AG04450 (cell line): Measurements from ENCODE around the gene SUMO2. TPM values are rescaled to one million over a fixed set of nuclear protein-coding genes. Genes with fewer than 3 reads are reported as not detected.

Source experiments
- CTCF ChIA-PET: fragments of 300-600, 350-600 bp; formaldehyde crosslinking; extraction: SDS; loops from one replicate; lab custom pipeline; 2022; ENCODE audit warnings: antibody characterized with exemption, inconsistent platforms; lab: Charles Lee
- POLR2A ChIA-PET: fragments of 350-600 bp; formaldehyde crosslinking; extraction: SDS; loops from one replicate; lab custom pipeline; 2021; ENCODE audit warnings: antibody characterized with exemption, inconsistent platforms; lab: Yijun Ruan, JAX
- DNase-seq: peaks from one replicate; pipeline ENCODE4 v3.0.0-alpha.2; 2011; ENCODE audit warnings: low read depth, low spot score
- H3K27ac ChIP-seq: one replicate; pipeline ENCODE4 v1.5.1; 2012; ENCODE audit warnings: low read depth, low read length, control low read depth
- H3K27me3 ChIP-seq: one replicate; pipeline ENCODE4 v1.6.0; 2012; ENCODE audit warnings: low read length; ENCODE audit not compliant: control insufficient read depth, insufficient read depth
- H3K4me3 ChIP-seq: 2 replicates; pipeline ENCODE4 v1.5.1; 2011; ENCODE audit warnings: mild to moderate bottlenecking, low read depth, low read length, control low read depth
- H3K9me3 ChIP-seq: 2 replicates; pipeline ENCODE4 v1.5.1; 2012; ENCODE audit warnings: low read length; ENCODE audit not compliant: control insufficient read depth, insufficient read depth
- polyA plus RNA-seq: library from polyadenylated mRNA; depleted of rRNA; stranded (reverse); fragments of >200 nt; gene quantifications from 2 replicates; pipeline ENCODE4 v1.2.3, GENCODE V29; 2011; rRNA removed
- small RNA-seq: library from RNA; depleted of rRNA; stranded (forward); fragments of <200 nt; gene quantifications from one replicate; pipeline ENCODE3, GENCODE V24; 2012; ENCODE audit warnings: low read depth; ENCODE audit not compliant: insufficient read length
- TF ChIP-seq, protein P1 (sequence below): IDR thresholded peaks from 2 replicates; pipeline ENCODE4 v1.5.1; 2011; ENCODE audit warnings: low read depth, low read length, control low read depth, inconsistent platforms

The SUMO2 gene
- polyA plus RNA-seq, 1 experiment = 439 TPM

- no peaks in the 10 kb centered on the region for H3K27me3 ChIP-seq
- TF ChIP-seq, protein P1, sequence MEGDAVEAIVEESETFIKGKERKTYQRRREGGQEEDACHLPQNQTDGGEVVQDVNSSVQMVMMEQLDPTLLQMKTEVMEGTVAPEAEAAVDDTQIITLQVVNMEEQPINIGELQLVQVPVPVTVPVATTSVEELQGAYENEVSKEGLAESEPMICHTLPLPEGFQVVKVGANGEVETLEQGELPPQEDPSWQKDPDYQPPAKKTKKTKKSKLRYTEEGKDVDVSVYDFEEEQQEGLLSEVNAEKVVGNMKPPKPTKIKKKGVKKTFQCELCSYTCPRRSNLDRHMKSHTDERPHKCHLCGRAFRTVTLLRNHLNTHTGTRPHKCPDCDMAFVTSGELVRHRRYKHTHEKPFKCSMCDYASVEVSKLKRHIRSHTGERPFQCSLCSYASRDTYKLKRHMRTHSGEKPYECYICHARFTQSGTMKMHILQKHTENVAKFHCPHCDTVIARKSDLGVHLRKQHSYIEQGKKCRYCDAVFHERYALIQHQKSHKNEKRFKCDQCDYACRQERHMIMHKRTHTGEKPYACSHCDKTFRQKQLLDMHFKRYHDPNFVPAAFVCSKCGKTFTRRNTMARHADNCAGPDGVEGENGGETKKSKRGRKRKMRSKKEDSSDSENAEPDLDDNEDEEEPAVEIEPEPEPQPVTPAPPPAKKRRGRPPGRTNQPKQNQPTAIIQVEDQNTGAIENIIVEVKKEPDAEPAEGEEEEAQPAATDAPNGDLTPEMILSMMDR = no peak
- no peak for DNase-seq
- ChIA-PET CTCF (interaction anchor here (1.0 to 7.5 kb wide), 5 partner anchors 11 to 85 kb away, joined by 5 to 154 read pairs (median 67); partner anchors contain the start of genes NT5C and NUP85), POLR2A (no interaction called here)
- H3K27ac ChIP-seq = no peak overlapping the region
- H3K9me3 ChIP-seq = no peaks in the 10 kb centered on the region
- no peak overlapping the region for H3K4me3 ChIP-seq
These were observed 66.0 kb downstream of the SUMO2 start for GRCh38 chr17:75116737-75117136.

Small RNA genes within 50 kb of the gene (small RNA-seq; reads per million reads assigned to genes)
- gene RF00019 = not detected

Other genes with a start within 250 kb of the SUMO2 start
- not detected in 2 replicates for gene OTOP3, start 247.1 kb downstream of the SUMO2 start, polyA plus RNA-seq
- gene HID1, start 210.2 kb downstream of the SUMO2 start, polyA plus RNA-seq = 1.4 and 1.8 TPM in 2 replicates
- 8.4 and 11.4 TPM in 2 replicates for gene CDR2L, start 195.3 kb downstream of the SUMO2 start, polyA plus RNA-seq
- 48.5 and 53.7 TPM in 2 replicates for gene MRPL58, start 170.3 kb downstream of the SUMO2 start, polyA plus RNA-seq
- gene ATP5PD, start 136.0 kb downstream of the SUMO2 start, polyA plus RNA-seq = 281 and 292 TPM in 2 replicates
- 29.8 and 36.0 TPM in 2 replicates for gene KCTD2, start 135.7 kb downstream of the SUMO2 start, polyA plus RNA-seq
- 2.9 and 3.6 TPM in 2 replicates for gene SLC16A5, start 95.0 kb downstream of the SUMO2 start, polyA plus RNA-seq
- gene ARMC7, start 73.0 kb downstream of the SUMO2 start, polyA plus RNA-seq = 5.6 and 6.5 TPM in 2 replicates
- 22.6 and 27.9 TPM in 2 replicates for gene NT5C, start 51.2 kb downstream of the SUMO2 start, polyA plus RNA-seq
- 89.8 and 97.0 TPM in 2 replicates for gene JPT1, start 28.4 kb downstream of the SUMO2 start, polyA plus RNA-seq
- 31.5 and 33.3 TPM in 2 replicates for gene NUP85, start 22.7 kb upstream of the SUMO2 start, polyA plus RNA-seq
- gene GGA3, start 78.6 kb upstream of the SUMO2 start, polyA plus RNA-seq = 25.0 and 25.8 TPM in 2 replicates
- 53.8 and 62.6 TPM in 2 replicates for gene MRPS7, start 78.9 kb upstream of the SUMO2 start, polyA plus RNA-seq
- gene MIF4GD, start 88.3 kb upstream of the SUMO2 start, polyA plus RNA-seq = 6.0 and 6.9 TPM in 2 replicates
- 3.5 and 4.4 TPM in 2 replicates for gene SLC25A19, start 106.5 kb upstream of the SUMO2 start, polyA plus RNA-seq
- 53.9 and 63.8 TPM in 2 replicates for gene GRB2, start 222.7 kb upstream of the SUMO2 start, polyA plus RNA-seq